GM23338 (cell line): Measurements from ENCODE around the gene COL25A1. TPM values are rescaled to one million over a fixed set of nuclear protein-coding genes. Genes with fewer than 3 reads are reported as not detected.

Experiments
- ATAC-seq: fragments of 200-7000 bp; cut with Tn5 transposase; 3 replicates; pipeline ENCODE4 v1.9.1; 2020
- DNase-seq: peaks from one replicate; pipeline ENCODE4 v3.0.0-alpha.2; 2015; ENCODE audit warnings: low spot score
- H2AFZ ChIP-seq: fragments of 200-600 bp; sonication (generic); 2 replicates; pipeline ENCODE4 v1.8.0; 2016; ENCODE audit warnings: antibody characterized with exemption, mild to moderate bottlenecking, moderate library complexity
- H3F3A ChIP-seq: fragments of 200-600 bp; sonication (generic); replicated peaks from 2 replicates; pipeline ENCODE4 v1.8.0; 2017; ENCODE audit warnings: antibody characterized with exemption, mixed run types, low read depth
- H3K27ac ChIP-seq: fragments of 200-600 bp; sonication (generic); 2 replicates; pipeline ENCODE4 v1.6.1; 2016; ENCODE audit warnings: low read depth
- H3K27me3 ChIP-seq: fragments of 200-600 bp; sonication (generic); 2 replicates; pipeline ENCODE4 v1.8.0; 2016; ENCODE audit warnings: mild to moderate bottlenecking, mixed run types, moderate library complexity; ENCODE audit not compliant: insufficient read depth
- H3K36me3 ChIP-seq: fragments of 200-600 bp; sonication (generic); 2 replicates; pipeline ENCODE4 v1.8.0; 2016; ENCODE audit warnings: mild to moderate bottlenecking; ENCODE audit not compliant: insufficient read depth
- H3K4me1 ChIP-seq: fragments of 200-600 bp; sonication (generic); 2 replicates; pipeline ENCODE4 v1.8.0; 2016; ENCODE audit warnings: mild to moderate bottlenecking, moderate library complexity; ENCODE audit not compliant: insufficient read depth
- H3K4me2 ChIP-seq: fragments of 200-600 bp; sonication (generic); 2 replicates; pipeline ENCODE4 v1.7.1; 2017; ENCODE audit warnings: mixed run types
- H3K4me3 ChIP-seq: fragments of 200-600 bp; sonication (generic); 2 replicates; pipeline ENCODE4 v1.6.1; 2016; ENCODE audit warnings: mixed run types
- H3K79me2 ChIP-seq: fragments of 200-600 bp; sonication (generic); replicated peaks from 2 replicates; pipeline ENCODE4 v1.8.0; 2017; ENCODE audit warnings: mild to moderate bottlenecking; ENCODE audit not compliant: insufficient read depth
- H3K9me2 ChIP-seq: fragments of 200-600 bp; sonication (generic); 2 replicates; pipeline ENCODE4 v1.8.0; 2017; ENCODE audit not compliant: insufficient read depth
- H4K20me1 ChIP-seq: fragments of 200-600 bp; sonication (generic); replicated peaks from 2 replicates; pipeline ENCODE4 v1.8.0; 2017; ENCODE audit warnings: mild to moderate bottlenecking; ENCODE audit not compliant: insufficient read depth
- H3K27ac Mint-ChIP-seq: 2 replicates; pipeline ENCODE4 v1.8.0; 2020; ENCODE audit warnings: inconsistent platforms, mild to moderate bottlenecking, moderate library complexity, mixed read lengths
- H3K27me3 Mint-ChIP-seq: 3 replicates; pipeline ENCODE4 v1.8.0; 2022; ENCODE audit warnings: low read depth, mild to moderate bottlenecking, moderate library complexity, mixed read lengths, inconsistent platforms; ENCODE audit not compliant: insufficient read depth, poor library complexity
- H3K36me3 Mint-ChIP-seq: 3 replicates; pipeline ENCODE4 v1.8.0; 2021; ENCODE audit warnings: low read depth, mild to moderate bottlenecking, inconsistent platforms, moderate library complexity, mixed read lengths
- H3K4me1 Mint-ChIP-seq: 3 replicates; pipeline ENCODE4 v1.8.0; 2020; ENCODE audit warnings: mild to moderate bottlenecking, inconsistent platforms, mixed read lengths
- H3K4me3 Mint-ChIP-seq: 3 replicates; pipeline ENCODE4 v1.8.0; 2021; ENCODE audit warnings: moderate library complexity, mild to moderate bottlenecking, inconsistent platforms, mixed read lengths
- H3K9me3 Mint-ChIP-seq: 3 replicates; pipeline ENCODE4 v1.8.0; 2020; ENCODE audit warnings: moderate library complexity, mild to moderate bottlenecking, inconsistent platforms, mixed read lengths
- EZH2 ChIP-seq: fragments of 200-600 bp; sonication (generic); IDR thresholded peaks from one replicate; pipeline ENCODE4 v1.8.0; 2017; ENCODE audit warnings: antibody characterized with exemption, mild to moderate bottlenecking, low read depth; ENCODE audit not compliant: unreplicated experiment
- EZH2phosphoT487 ChIP-seq: fragments of 200-600 bp; sonication (generic); IDR thresholded peaks from one replicate; pipeline ENCODE4 v1.8.1; 2018; ENCODE audit warnings: antibody characterized with exemption; ENCODE audit not compliant: unreplicated experiment
- JUNB ChIP-seq: IDR thresholded peaks from one replicate; pipeline ENCODE4 v1.6.1; 2016; ENCODE audit warnings: antibody characterized with exemption; ENCODE audit not compliant: unreplicated experiment
- NANOG ChIP-seq: IDR thresholded peaks from 2 replicates; pipeline ENCODE4 v1.6.1; 2016; ENCODE audit warnings: antibody characterized with exemption, borderline replicate concordance
- POLR2AphosphoS5 ChIP-seq: IDR thresholded peaks from 2 replicates; pipeline ENCODE4 v1.6.1; 2016; ENCODE audit warnings: antibody characterized with exemption, low read depth
- STAT1 ChIP-seq: IDR thresholded peaks from one replicate; pipeline ENCODE4 v1.6.1; 2016; ENCODE audit warnings: antibody characterized with exemption; ENCODE audit not compliant: unreplicated experiment
- ZNF331 ChIP-seq: fragments of 250-450 bp; sonication (Bioruptor Pico); IDR thresholded peaks from 2 replicates; pipeline ENCODE4 v1.5.0; 2020; ENCODE audit warnings: low read depth, mild to moderate bottlenecking, moderate library complexity
- polyA plus RNA-seq: library from polyadenylated mRNA; unstranded; fragments of >200 nt; fragmentation: Nextera tagmentation; extraction: Ambion mirVana; gene quantifications from 2 replicates; pipeline ENCODE4 v1.2.1, GENCODE V29; 2016
- total RNA-seq: library from RNA; depleted of rRNA; stranded (reverse); fragments of >200 nt; shearing (Covaris generic); gene quantifications from 2 replicates; pipeline ENCODE4 v1.2.3, GENCODE V29; 2014
- TF ChIP-seq, protein P1 (sequence below): IDR thresholded peaks from one replicate; pipeline ENCODE4 v1.6.1; 2018; ENCODE audit warnings: antibody characterized with exemption; ENCODE audit not compliant: unreplicated experiment
- TF ChIP-seq, protein P2 (sequence below), 2 experiments: fragments of 200-600 bp in 1 of 2; sonication (generic) in 1 of 2; conservative IDR thresholded peaks; 2 replicates each; pipeline versions ENCODE4 v1.5.1 to v1.6.1; 2016 to 2017; ENCODE audit warnings: antibody characterized with exemption in 2 of 2, low read depth in 2 of 2, mild to moderate bottlenecking in 2 of 2, moderate library complexity in 1 of 2
- TF ChIP-seq, protein P3 (sequence below): IDR thresholded peaks from 2 replicates; pipeline ENCODE4 v1.6.1; 2016; ENCODE audit warnings: antibody characterized with exemption

Gene COL25A1
- total and polyA plus RNA-seq, 2 experiments from 2014 or later: 3.9 to 5.6 TPM

GRCh38 chr4:109184491-109184961 is 117.9 kb downstream of the COL25A1 start:
- Mint-ChIP-seq H3K4me1 (peaks cover 41% of the 10 kb centered on the region), H3K36me3 (peaks cover 14% of the 10 kb centered on the region; the same call in 2 of the 3 replicates), H3K9me3 (peaks cover 11% of the 10 kb centered on the region), H3K27ac (no peak overlapping the region), H3K4me3 (no peak overlapping the region), H3K27me3 (no peaks in the 10 kb centered on the region)
- H3K4me1 ChIP-seq: peaks cover 33% of the 10 kb centered on the region
- H3K36me3 ChIP-seq: no peaks in the 10 kb centered on the region
- no peaks in the 10 kb centered on the region for H3K79me2 ChIP-seq
- TF ChIP-seq POLR2AphosphoS5 (no peak), ZNF331 (CRISPR knock-in tag) (no peak), EZH2phosphoT487 (no peak), NANOG (no peak), JUNB (no peak), STAT1 (no peak)
- TF ChIP-seq, protein P1, sequence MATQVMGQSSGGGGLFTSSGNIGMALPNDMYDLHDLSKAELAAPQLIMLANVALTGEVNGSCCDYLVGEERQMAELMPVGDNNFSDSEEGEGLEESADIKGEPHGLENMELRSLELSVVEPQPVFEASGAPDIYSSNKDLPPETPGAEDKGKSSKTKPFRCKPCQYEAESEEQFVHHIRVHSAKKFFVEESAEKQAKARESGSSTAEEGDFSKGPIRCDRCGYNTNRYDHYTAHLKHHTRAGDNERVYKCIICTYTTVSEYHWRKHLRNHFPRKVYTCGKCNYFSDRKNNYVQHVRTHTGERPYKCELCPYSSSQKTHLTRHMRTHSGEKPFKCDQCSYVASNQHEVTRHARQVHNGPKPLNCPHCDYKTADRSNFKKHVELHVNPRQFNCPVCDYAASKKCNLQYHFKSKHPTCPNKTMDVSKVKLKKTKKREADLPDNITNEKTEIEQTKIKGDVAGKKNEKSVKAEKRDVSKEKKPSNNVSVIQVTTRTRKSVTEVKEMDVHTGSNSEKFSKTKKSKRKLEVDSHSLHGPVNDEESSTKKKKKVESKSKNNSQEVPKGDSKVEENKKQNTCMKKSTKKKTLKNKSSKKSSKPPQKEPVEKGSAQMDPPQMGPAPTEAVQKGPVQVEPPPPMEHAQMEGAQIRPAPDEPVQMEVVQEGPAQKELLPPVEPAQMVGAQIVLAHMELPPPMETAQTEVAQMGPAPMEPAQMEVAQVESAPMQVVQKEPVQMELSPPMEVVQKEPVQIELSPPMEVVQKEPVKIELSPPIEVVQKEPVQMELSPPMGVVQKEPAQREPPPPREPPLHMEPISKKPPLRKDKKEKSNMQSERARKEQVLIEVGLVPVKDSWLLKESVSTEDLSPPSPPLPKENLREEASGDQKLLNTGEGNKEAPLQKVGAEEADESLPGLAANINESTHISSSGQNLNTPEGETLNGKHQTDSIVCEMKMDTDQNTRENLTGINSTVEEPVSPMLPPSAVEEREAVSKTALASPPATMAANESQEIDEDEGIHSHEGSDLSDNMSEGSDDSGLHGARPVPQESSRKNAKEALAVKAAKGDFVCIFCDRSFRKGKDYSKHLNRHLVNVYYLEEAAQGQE: no peak
- TF ChIP-seq, protein P2, sequence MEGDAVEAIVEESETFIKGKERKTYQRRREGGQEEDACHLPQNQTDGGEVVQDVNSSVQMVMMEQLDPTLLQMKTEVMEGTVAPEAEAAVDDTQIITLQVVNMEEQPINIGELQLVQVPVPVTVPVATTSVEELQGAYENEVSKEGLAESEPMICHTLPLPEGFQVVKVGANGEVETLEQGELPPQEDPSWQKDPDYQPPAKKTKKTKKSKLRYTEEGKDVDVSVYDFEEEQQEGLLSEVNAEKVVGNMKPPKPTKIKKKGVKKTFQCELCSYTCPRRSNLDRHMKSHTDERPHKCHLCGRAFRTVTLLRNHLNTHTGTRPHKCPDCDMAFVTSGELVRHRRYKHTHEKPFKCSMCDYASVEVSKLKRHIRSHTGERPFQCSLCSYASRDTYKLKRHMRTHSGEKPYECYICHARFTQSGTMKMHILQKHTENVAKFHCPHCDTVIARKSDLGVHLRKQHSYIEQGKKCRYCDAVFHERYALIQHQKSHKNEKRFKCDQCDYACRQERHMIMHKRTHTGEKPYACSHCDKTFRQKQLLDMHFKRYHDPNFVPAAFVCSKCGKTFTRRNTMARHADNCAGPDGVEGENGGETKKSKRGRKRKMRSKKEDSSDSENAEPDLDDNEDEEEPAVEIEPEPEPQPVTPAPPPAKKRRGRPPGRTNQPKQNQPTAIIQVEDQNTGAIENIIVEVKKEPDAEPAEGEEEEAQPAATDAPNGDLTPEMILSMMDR (conservative IDR thresholded peaks at IDR 0.05; ENCODE audit: low read depth in 2 of 2): no peak
- DNase-seq (no peak), ATAC-seq (no peak)
- no peak overlapping the region for H3K4me2 ChIP-seq
- no peak overlapping the region for H3K27ac ChIP-seq
- no peaks in the 10 kb centered on the region for H3K9me2 ChIP-seq
- H4K20me1 ChIP-seq: no peaks in the 10 kb centered on the region
- no peak overlapping the region for H3K4me3 ChIP-seq
- H3K27me3 ChIP-seq: no peaks in the 10 kb centered on the region
- no peak overlapping the region for H2AFZ ChIP-seq
- H3F3A ChIP-seq: no peaks in the 10 kb centered on the region

- H3K9me2 ChIP-seq: no peaks in the 10 kb centered on the region
- Mint-ChIP-seq H3K27me3 (no peaks in the 10 kb centered on the region), H3K27ac (no peak overlapping the region), H3K4me1 (peaks cover 46% of the 10 kb centered on the region), H3K36me3 (peaks cover 14% of the 10 kb centered on the region; the same call in 2 of the 3 replicates), H3K4me3 (no peak overlapping the region), H3K9me3 (peaks cover 11% of the 10 kb centered on the region)
- no peaks in the 10 kb centered on the region for H3K36me3 ChIP-seq
- DNase-seq (no peak), ATAC-seq (no peak)
- H3K79me2 ChIP-seq: no peaks in the 10 kb centered on the region
- no peaks in the 10 kb centered on the region for H3K27me3 ChIP-seq
- no peak overlapping the region for H2AFZ ChIP-seq
- H3K27ac ChIP-seq: no peak overlapping the region
- no peak overlapping the region for H3K4me2 ChIP-seq
- no peaks in the 10 kb centered on the region for H4K20me1 ChIP-seq
- no peaks in the 10 kb centered on the region for H3F3A ChIP-seq
- H3K4me1 ChIP-seq: peaks cover 37% of the 10 kb centered on the region
- no peak overlapping the region for H3K4me3 ChIP-seq
- TF ChIP-seq, protein P3, sequence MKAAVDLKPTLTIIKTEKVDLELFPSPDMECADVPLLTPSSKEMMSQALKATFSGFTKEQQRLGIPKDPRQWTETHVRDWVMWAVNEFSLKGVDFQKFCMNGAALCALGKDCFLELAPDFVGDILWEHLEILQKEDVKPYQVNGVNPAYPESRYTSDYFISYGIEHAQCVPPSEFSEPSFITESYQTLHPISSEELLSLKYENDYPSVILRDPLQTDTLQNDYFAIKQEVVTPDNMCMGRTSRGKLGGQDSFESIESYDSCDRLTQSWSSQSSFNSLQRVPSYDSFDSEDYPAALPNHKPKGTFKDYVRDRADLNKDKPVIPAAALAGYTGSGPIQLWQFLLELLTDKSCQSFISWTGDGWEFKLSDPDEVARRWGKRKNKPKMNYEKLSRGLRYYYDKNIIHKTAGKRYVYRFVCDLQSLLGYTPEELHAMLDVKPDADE: no peak
- TF ChIP-seq, protein P1: no peak
- TF ChIP-seq EZH2: no peak
- no peak for TF ChIP-seq NANOG
- TF ChIP-seq, protein P2 (conservative IDR thresholded peaks at IDR 0.05; ENCODE audit: low read depth in 2 of 2): no peak
Measured at GRCh38 chr4:109183931-109184490, 118.4 kb downstream of the COL25A1 start.
